CD14-positive monocyte (primary cell): Measurements from ENCODE around the gene ADK. TPM values are rescaled to one million over a fixed set of nuclear protein-coding genes. Genes with fewer than 3 reads are reported as not detected.
"Not testable (repeated sequence)": the region's sequence is repeated elsewhere in the genome, so short reads cannot be mapped to it uniquely, and the experiment has no call there.

ENCODE experiments used
- DNase-seq, 3 donors: peaks; one replicate each; pipeline ENCODE4 v3.0.0-alpha.2; 2011 to 2022
- H2AFZ ChIP-seq: 2 replicates; pipeline ENCODE4 v1.6.0; 2012; ENCODE audit warnings: mild to moderate bottlenecking, low read depth, low read length, inconsistent platforms; ENCODE audit not compliant: insufficient read depth, poor library complexity, severe bottlenecking
- H3K27ac ChIP-seq, 2 donors: 1 replicate in 1 of 2; 2 replicates in 1 of 2; pipeline ENCODE4 v1.5.1; 2012 to 2013; ENCODE audit warnings: low read length in 2 of 2, control low read depth in 1 of 2, inconsistent platforms in 1 of 2, low read depth in 1 of 2, mild to moderate bottlenecking in 1 of 2
- H3K27me3 ChIP-seq, 2 donors: one replicate each; pipeline versions ENCODE4 v1.6.0 to v1.6.1; 2011 to 2013; ENCODE audit warnings: low read length in 2 of 2; ENCODE audit not compliant: control insufficient read depth in 2 of 2, insufficient read depth in 2 of 2
- H3K36me3 ChIP-seq, 2 donors: replicated peaks in 1 of 2; 1 replicate in 1 of 2; 2 replicates in 1 of 2; pipeline versions ENCODE4 v1.5.1 to v1.6.1; 2012 to 2013; ENCODE audit warnings: low read length in 2 of 2, control low read depth in 1 of 2, inconsistent platforms in 1 of 2, mild to moderate bottlenecking in 1 of 2; ENCODE audit not compliant: insufficient read depth in 2 of 2, control insufficient read depth in 1 of 2
- H3K4me1 ChIP-seq, 2 donors: 1 replicate in 1 of 2; 2 replicates in 1 of 2; pipeline versions ENCODE4 v1.5.1 to v1.6.1; 2012 to 2013; ENCODE audit warnings: low read length in 2 of 2, control low read depth in 1 of 2, inconsistent platforms in 1 of 2, mild to moderate bottlenecking in 1 of 2, moderate library complexity in 1 of 2; ENCODE audit not compliant: insufficient read depth in 2 of 2, control insufficient read depth in 1 of 2
- H3K4me2 ChIP-seq: replicated peaks from 2 replicates; pipeline ENCODE3; 2012; ENCODE audit warnings: low read length, moderate library complexity, mild to moderate bottlenecking; ENCODE audit not compliant: poor library complexity, severe bottlenecking; ENCODE audit errors: extremely low read depth
- H3K4me3 ChIP-seq, 3 experiments: fragments of 200-600 bp in 1 of 3; sonication (generic) in 1 of 3; replicated peaks in 1 of 3; 1 replicate in 2 of 3; 2 replicates in 1 of 3; pipeline ENCODE4 v1.5.1; 2011 to 2013; ENCODE audit warnings: low read length in 3 of 3, mild to moderate bottlenecking in 3 of 3, control low read depth in 2 of 3, low read depth in 2 of 3, inconsistent platforms in 1 of 3, moderate library complexity in 1 of 3
- H3K79me2 ChIP-seq: 2 replicates; pipeline ENCODE4 v1.6.0; 2012; ENCODE audit warnings: mild to moderate bottlenecking, control low read depth, inconsistent platforms, low read length, moderate library complexity; ENCODE audit not compliant: insufficient read depth
- H3K9ac ChIP-seq: 2 replicates; pipeline ENCODE4 v1.6.0; 2017; ENCODE audit warnings: low read length, mild to moderate bottlenecking; ENCODE audit not compliant: insufficient read depth, poor library complexity, severe bottlenecking
- H3K9me3 ChIP-seq, 2 donors: replicated peaks in 1 of 2; 1 replicate in 1 of 2; 2 replicates in 1 of 2; pipeline versions ENCODE4 v1.5.1 to v1.6.1; 2012 to 2013; ENCODE audit warnings: low read length in 2 of 2, control low read depth in 1 of 2; ENCODE audit not compliant: control insufficient read depth in 1 of 2, insufficient read depth in 1 of 2
- H4K20me1 ChIP-seq: 2 replicates; pipeline ENCODE4 v1.6.0; 2012; ENCODE audit warnings: mild to moderate bottlenecking, low read length, control low read depth, moderate library complexity; ENCODE audit not compliant: insufficient read depth
- H3K27ac Mint-ChIP-seq, 7 donors: one replicate each; pipeline ENCODE4 v1.8.0; 2020; ENCODE audit warnings: mild to moderate bottlenecking in 7 of 7, mixed read lengths in 7 of 7, moderate library complexity in 6 of 7, inconsistent platforms in 2 of 7
- H3K27me3 Mint-ChIP-seq, 3 donors: one replicate each; pipeline ENCODE4 v1.8.0; 2021 to 2022; ENCODE audit warnings: low read depth in 3 of 3, mild to moderate bottlenecking in 3 of 3, mixed read lengths in 3 of 3, moderate library complexity in 3 of 3, inconsistent platforms in 1 of 3
- H3K36me3 Mint-ChIP-seq, 2 donors: one replicate each; pipeline ENCODE4 v1.8.0; 2020; ENCODE audit warnings: mixed read lengths in 2 of 2, inconsistent platforms in 1 of 2, mild to moderate bottlenecking in 1 of 2
- H3K4me1 Mint-ChIP-seq: one replicate; pipeline ENCODE4 v1.8.0; 2020; ENCODE audit warnings: mild to moderate bottlenecking, mixed read lengths
- H3K4me3 Mint-ChIP-seq, 2 donors: one replicate each; pipeline ENCODE4 v1.8.0; 2020; ENCODE audit warnings: mild to moderate bottlenecking in 2 of 2, mixed read lengths in 2 of 2, moderate library complexity in 1 of 2
- H3K9me3 Mint-ChIP-seq, 7 donors: one replicate each; pipeline ENCODE4 v1.8.0; 2020 to 2022; ENCODE audit warnings: mixed read lengths in 7 of 7, mild to moderate bottlenecking in 6 of 7, moderate library complexity in 6 of 7, inconsistent platforms in 2 of 7
- CTCF ChIP-seq: fragments of 200-600 bp; IDR thresholded peaks from one replicate; pipeline ENCODE4 v1.8.0; 2022; ENCODE audit warnings: antibody characterized with exemption, mild to moderate bottlenecking
- WGBS: methylation state at CpG from one replicate; pipeline ENCODE4 v1.1.5; 2013; ENCODE audit warnings: missing lambda C conversion rate; ENCODE audit not compliant: insufficient coverage; 5-methylcytosine and 5-hydroxymethylcytosine counted together
- intact Hi-C, 2 donors: fragments of 100-400 bp; cut with micrococcal nuclease; formaldehyde crosslinking; loops; one replicate each; pipeline versions ENCODE4 v1.15.0 to v1.15.1; 2023
- polyA plus RNA-seq, 3 donors: library from polyadenylated mRNA; depleted of rRNA in 1 of 3; unstranded in 2 of 3; stranded (reverse) in 1 of 3; fragments of 300-500 nt in 2 of 3; fragments of >200 nt in 1 of 3; fragmentation: Illumina TruSeq in 2 of 3; gene quantifications; 1 replicate in 2 of 3; 2 replicates in 1 of 3; pipeline ENCODE4 v1.2.3, GENCODE V29; 2012 to 2021

ADK gene
- polyA plus RNA-seq, 3 donors: 6.4 to 38.2 (median 35.7) TPM

- no CpG with 5 or more reads among the region's 1 CpG for WGBS
- Histone ChIP-seq H2AFZ (no peak overlapping the region), H3K79me2 (peaks cover 97% of the 10 kb centered on the region), H3K4me2 (no peak overlapping the region), H4K20me1 (peaks cover 6% of the 10 kb centered on the region), H3K36me3 (no peaks in the 10 kb centered on the region), H3K9ac (no peak overlapping the region), H3K27me3 (no peaks in the 10 kb centered on the region), H3K4me1 (peaks cover 22 to 28% of the 10 kb centered on the region in 2 donors), H3K4me3 (no peak overlapping the region), H3K9me3 (no peaks in the 10 kb centered on the region), H3K27ac (no peak overlapping the region)
- H3K4me1 Mint-ChIP-seq: peaks cover 30% of the 10 kb centered on the region
- H3K27me3 Mint-ChIP-seq: peaks cover 0 to 1% (median 0%) of the 10 kb centered on the region in 3 donors
- H3K36me3 Mint-ChIP-seq: peaks cover 0 to 2% of the 10 kb centered on the region in 2 donors
- no peak for TF ChIP-seq CTCF
- no peaks in the 10 kb centered on the region for H3K9me3 Mint-ChIP-seq
- H3K27ac Mint-ChIP-seq: peak overlapping the region in 1 of 7 donors; percentile 36
- intact Hi-C loops: loop anchor here in 1 of 2 donors (5.0 kb wide), 1 partner anchor 35 kb away; the partner anchor contains the start of genes ADK and AP3M1
- H3K4me3 Mint-ChIP-seq: no peak overlapping the region
- DNase-seq: no peak
Measured at GRCh38 chr10:74187237-74187636, 36.2 kb downstream of the ADK start.

- not testable (repeated sequence) for H3K36me3 ChIP-seq, H4K20me1 ChIP-seq, H3K9ac ChIP-seq, H2AFZ ChIP-seq, H3K27me3 Mint-ChIP-seq, H3K4me2 ChIP-seq, H3K27ac ChIP-seq, H3K9me3 Mint-ChIP-seq, H3K9me3 ChIP-seq, H3K27me3 ChIP-seq, H3K36me3 Mint-ChIP-seq, H3K4me3 ChIP-seq, H3K4me3 Mint-ChIP-seq, DNase-seq
- 98% methylated on average over 5 of the region's 13 CpGs for WGBS
- Mint-ChIP-seq H3K27ac (peak overlapping the region in 2 of 7 donors; percentile 11 to 50), H3K4me1 (peaks cover 39% of the 10 kb centered on the region)
- H3K79me2 ChIP-seq: peaks cover 96% of the 10 kb centered on the region
- H3K4me1 ChIP-seq: peaks cover 25 to 29% of the 10 kb centered on the region in 2 donors
- intact Hi-C loops: loop anchor here in 1 of 2 donors (5.0 kb wide), 1 partner anchor 36 kb away; the partner anchor contains the start of genes ADK and AP3M1
Measured at GRCh38 chr10:74188617-74189016, 37.6 kb downstream of the ADK start.
